Measurements from ENCODE around the gene FARP1.

Gene FARP1

DNA sequence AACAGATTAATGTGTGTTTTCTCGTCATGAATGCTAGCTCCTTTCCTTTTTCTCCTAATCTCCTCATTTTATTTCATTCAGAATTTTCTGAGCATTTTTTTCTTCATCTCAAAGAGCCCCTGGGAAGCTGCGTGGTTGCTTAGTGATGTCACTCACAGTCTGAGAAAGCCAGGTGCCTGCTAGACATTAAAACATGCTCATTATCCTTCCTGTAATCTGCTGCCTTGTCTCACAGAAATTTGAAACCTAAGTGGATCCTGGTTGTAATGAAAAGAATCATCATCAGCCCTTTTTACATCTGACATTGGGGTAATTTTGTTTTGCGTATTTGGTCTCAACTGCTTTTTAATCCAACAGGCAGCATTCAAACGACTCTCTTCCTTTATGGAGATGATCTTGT lies 142.4 kb downstream of the FARP1 start (continued):
- TF ChIP-seq, protein P1, sequence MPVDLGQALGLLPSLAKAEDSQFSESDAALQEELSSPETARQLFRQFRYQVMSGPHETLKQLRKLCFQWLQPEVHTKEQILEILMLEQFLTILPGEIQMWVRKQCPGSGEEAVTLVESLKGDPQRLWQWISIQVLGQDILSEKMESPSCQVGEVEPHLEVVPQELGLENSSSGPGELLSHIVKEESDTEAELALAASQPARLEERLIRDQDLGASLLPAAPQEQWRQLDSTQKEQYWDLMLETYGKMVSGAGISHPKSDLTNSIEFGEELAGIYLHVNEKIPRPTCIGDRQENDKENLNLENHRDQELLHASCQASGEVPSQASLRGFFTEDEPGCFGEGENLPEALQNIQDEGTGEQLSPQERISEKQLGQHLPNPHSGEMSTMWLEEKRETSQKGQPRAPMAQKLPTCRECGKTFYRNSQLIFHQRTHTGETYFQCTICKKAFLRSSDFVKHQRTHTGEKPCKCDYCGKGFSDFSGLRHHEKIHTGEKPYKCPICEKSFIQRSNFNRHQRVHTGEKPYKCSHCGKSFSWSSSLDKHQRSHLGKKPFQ (tag by site-specific recombination; IDR thresholded peaks at IDR 0.05): no peak
- TF ChIP-seq GFI1B (tag by site-specific recombination; IDR thresholded peaks at IDR 0.05): no peak
- no peak for TF ChIP-seq ZNF37A (tag by site-specific recombination; IDR thresholded peaks at IDR 0.05)
- TF ChIP-seq ZFP69B (tag by site-specific recombination; IDR thresholded peaks at IDR 0.05): no peak
- TF ChIP-seq ZFHX2 (tag by site-specific recombination; conservative IDR thresholded peaks at IDR 0.05): no peak
- no peak for TF ChIP-seq BCL11B (tag by site-specific recombination; IDR thresholded peaks at IDR 0.05; ENCODE audit: low read depth)
- no peak for TF ChIP-seq ZNF114 (tag by site-specific recombination; IDR thresholded peaks at IDR 0.05)
- no peak for TF ChIP-seq ZNF473 (tag by site-specific recombination; IDR thresholded peaks at IDR 0.05)
- peak; percentile 87 for TF ChIP-seq OSR2 (tag by site-specific recombination; IDR thresholded peaks at IDR 0.05)
- no peak for TF ChIP-seq ZNF214 (tag by site-specific recombination; IDR thresholded peaks at IDR 0.05; ENCODE audit: borderline replicate concordance)
- TF ChIP-seq ZNF626 (tag by site-specific recombination; IDR thresholded peaks at IDR 0.05): no peak
- no peak for TF ChIP-seq ZBTB20 (tag by site-specific recombination; IDR thresholded peaks at IDR 0.05)
- no peak for TF ChIP-seq ZNF121 (tag by site-specific recombination; IDR thresholded peaks at IDR 0.05)
- TF ChIP-seq, protein P2, sequence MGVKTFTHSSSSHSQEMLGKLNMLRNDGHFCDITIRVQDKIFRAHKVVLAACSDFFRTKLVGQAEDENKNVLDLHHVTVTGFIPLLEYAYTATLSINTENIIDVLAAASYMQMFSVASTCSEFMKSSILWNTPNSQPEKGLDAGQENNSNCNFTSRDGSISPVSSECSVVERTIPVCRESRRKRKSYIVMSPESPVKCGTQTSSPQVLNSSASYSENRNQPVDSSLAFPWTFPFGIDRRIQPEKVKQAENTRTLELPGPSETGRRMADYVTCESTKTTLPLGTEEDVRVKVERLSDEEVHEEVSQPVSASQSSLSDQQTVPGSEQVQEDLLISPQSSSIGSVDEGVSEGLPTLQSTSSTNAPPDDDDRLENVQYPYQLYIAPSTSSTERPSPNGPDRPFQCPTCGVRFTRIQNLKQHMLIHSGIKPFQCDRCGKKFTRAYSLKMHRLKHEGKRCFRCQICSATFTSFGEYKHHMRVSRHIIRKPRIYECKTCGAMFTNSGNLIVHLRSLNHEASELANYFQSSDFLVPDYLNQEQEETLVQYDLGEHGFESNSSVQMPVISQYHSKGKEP (tag by site-specific recombination; IDR thresholded peaks at IDR 0.05): peak; percentile 40; the same call in 1 of the 2 replicates
- TF ChIP-seq ZBTB6 (tag by site-specific recombination; IDR thresholded peaks at IDR 0.05): no peak
- TF ChIP-seq ZNF449 (tag by site-specific recombination; IDR thresholded peaks at IDR 0.05): no peak; the same call in 1 of the 2 replicates
- no peak for TF ChIP-seq ZNF266 (tag by site-specific recombination; IDR thresholded peaks at IDR 0.05; ENCODE audit: low read depth)
- TF ChIP-seq ZNF398 (tag by site-specific recombination; IDR thresholded peaks at IDR 0.05): no peak
- TF ChIP-seq BCL11A (tag by site-specific recombination; IDR thresholded peaks at IDR 0.05; ENCODE audit: low read depth): no peak
- TF ChIP-seq ELK4 (IDR thresholded peaks at IDR 0.05; ENCODE audit: borderline replicate concordance, low read depth, low read length): no peak
- TF ChIP-seq ZBTB17 (tag by site-specific recombination; IDR thresholded peaks at IDR 0.05): peak; percentile 82
- TF ChIP-seq, protein P3, sequence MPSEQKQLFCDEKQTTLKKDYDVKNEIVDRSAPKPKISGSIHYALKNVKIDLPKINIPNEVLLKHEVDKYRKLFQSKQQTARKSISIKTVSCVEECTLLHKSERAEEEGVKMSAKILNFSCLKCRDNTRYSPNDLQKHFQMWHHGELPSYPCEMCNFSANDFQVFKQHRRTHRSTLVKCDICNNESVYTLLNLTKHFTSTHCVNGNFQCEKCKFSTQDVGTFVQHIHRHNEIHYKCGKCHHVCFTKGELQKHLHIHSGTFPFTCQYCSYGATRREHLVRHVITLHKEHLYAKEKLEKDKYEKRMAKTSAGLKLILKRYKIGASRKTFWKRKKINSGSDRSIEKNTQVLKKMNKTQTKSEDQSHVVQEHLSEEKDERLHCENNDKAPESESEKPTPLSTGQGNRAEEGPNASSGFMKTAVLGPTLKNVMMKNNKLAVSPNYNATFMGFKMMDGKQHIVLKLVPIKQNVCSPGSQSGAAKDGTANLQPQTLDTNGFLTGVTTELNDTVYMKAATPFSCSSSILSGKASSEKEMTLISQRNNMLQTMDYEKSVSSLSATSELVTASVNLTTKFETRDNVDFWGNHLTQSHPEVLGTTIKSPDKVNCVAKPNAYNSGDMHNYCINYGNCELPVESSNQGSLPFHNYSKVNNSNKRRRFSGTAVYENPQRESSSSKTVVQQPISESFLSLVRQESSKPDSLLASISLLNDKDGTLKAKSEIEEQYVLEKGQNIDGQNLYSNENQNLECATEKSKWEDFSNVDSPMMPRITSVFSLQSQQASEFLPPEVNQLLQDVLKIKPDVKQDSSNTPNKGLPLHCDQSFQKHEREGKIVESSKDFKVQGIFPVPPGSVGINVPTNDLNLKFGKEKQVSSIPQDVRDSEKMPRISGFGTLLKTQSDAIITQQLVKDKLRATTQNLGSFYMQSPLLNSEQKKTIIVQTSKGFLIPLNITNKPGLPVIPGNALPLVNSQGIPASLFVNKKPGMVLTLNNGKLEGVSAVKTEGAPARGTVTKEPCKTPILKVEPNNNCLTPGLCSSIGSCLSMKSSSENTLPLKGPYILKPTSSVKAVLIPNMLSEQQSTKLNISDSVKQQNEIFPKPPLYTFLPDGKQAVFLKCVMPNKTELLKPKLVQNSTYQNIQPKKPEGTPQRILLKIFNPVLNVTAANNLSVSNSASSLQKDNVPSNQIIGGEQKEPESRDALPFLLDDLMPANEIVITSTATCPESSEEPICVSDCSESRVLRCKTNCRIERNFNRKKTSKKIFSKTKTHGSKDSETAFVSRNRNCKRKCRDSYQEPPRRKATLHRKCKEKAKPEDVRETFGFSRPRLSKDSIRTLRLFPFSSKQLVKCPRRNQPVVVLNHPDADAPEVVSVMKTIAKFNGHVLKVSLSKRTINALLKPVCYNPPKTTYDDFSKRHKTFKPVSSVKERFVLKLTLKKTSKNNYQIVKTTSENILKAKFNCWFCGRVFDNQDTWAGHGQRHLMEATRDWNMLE (tag by site-specific recombination; conservative IDR thresholded peaks at IDR 0.05; ENCODE audit: low read depth): 0 out of 2 replicates have a peak, but pooled peaks have one; percentile 13
- TF ChIP-seq ZNF324 (tag by site-specific recombination; IDR thresholded peaks at IDR 0.05): no peak
- no peak for TF ChIP-seq HOXC10 (CRISPR knock-in tag; IDR thresholded peaks at IDR 0.05)
- no peak for TF ChIP-seq ZFP37 (tag by site-specific recombination; IDR thresholded peaks at IDR 0.05)
- no peak for TF ChIP-seq ZNF544 (tag by site-specific recombination; IDR thresholded peaks at IDR 0.05)
- no peak; the same call in 1 of the 2 replicates for TF ChIP-seq PRDM1 (tag by site-specific recombination; IDR thresholded peaks at IDR 0.05)
- no peak for TF ChIP-seq GLI4 (tag by site-specific recombination; IDR thresholded peaks at IDR 0.05)
